GM23248 (cell line): ENCODE measurements around the gene IRF6.

Experiments
- EZH2 ChIP-seq: fragments of 200-600 bp; sonication (generic); IDR thresholded peaks from 2 replicates; pipeline ENCODE4 v1.6.1; 2018; ENCODE audit warnings: antibody characterized with exemption, mild to moderate bottlenecking; ENCODE audit not compliant: insufficient read depth, poor library complexity, severe bottlenecking
- EZH2phosphoT487 ChIP-seq: fragments of 200-600 bp; sonication (generic); IDR thresholded peaks from 2 replicates; pipeline ENCODE4 v1.6.1; 2018; ENCODE audit warnings: antibody characterized with exemption, moderate library complexity, mild to moderate bottlenecking, low read depth; ENCODE audit not compliant: insufficient read depth

DNA sequence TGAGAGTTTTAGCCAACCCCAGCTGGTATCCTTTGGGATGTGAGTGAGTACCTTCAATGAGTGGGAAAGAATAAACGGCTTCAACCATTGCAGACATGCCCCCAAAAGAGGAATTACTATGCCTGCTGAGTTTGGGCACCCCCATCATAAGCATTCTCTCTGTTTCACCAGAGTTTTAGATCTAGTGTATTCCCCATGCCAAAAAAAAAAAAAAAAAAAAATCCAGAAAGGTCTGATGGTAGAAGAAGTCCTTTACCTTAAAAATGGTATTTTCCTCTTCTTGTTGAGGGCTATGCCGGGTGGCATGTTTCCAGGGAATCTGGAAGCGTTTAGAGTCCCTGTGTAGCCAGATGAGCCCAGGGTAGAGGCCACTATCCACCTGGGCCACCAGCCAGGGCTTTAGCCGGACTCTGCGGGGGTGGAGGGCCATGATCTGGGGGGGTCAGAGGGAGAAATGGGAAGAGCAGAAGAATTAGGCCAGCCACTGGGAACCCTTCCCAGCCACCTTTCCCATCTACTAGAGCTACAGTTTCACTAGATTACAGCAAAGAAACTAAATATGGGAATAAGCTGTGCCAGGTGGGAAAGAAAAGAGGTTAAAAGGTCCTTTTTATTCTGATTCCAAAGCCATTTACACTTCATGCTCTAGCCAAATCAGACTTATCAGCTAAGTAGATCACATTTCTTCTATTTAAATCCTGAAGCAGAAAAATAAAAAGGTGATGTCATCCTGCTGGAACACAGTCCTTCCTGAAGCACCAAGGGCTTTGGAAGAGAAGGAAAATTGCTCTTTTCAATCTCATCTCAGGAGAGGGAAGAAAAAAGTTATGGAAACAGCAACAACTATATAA, 4.7 kb downstream of the IRF6 start:
- TF ChIP-seq EZH2 (no peak), EZH2phosphoT487 (no peak)
